GM12878 (cell line): ENCODE measurements around the gene APCDD1. TPM values are rescaled to one million over a fixed set of nuclear protein-coding genes. Genes with fewer than 3 reads are reported as not detected.
A peak's percentile ranks its signal among the peaks of the same experiment; 100 is the strongest.

Experiments
- ATAC-seq: fragments of 200-7000 bp; cut with Tn5 transposase; 3 replicates; pipeline ENCODE4 v1.9.1; 2020; ENCODE audit warnings: mild to moderate bottlenecking, moderate library complexity
- BruUV-seq: library from RNA; stranded (reverse); fragments of 400-500 nt; replicated peaks from 2 replicates; lab custom pipeline; 2021; lab: Mats Ljungman, UMichigan
- CTCF ChIA-PET: fragments of 300-600 bp; sonication (Branson Sonifier 250); formaldehyde crosslinking; extraction: SDS; loops from one replicate; lab custom pipeline; 2021; ENCODE audit warnings: inconsistent platforms; lab: Yijun Ruan, JAX
- POLR2A ChIA-PET: fragments of 350-600 bp; formaldehyde crosslinking; extraction: SDS; loops from one replicate; lab custom pipeline; 2021; ENCODE audit warnings: inconsistent platforms; lab: Charles Lee
- RAD21 ChIA-PET: fragments of 300-600 bp; sonication (Branson Sonifier 250); formaldehyde crosslinking; loops from one replicate; lab custom pipeline; 2023; ENCODE audit warnings: antibody characterized with exemption; ENCODE audit not compliant: unreplicated experiment; lab: Charles Lee
- SMC1A ChIA-PET: fragments of 300-600 bp; sonication (Branson Sonifier 250); formaldehyde crosslinking; loops from one replicate; lab custom pipeline; 2023; ENCODE audit not compliant: unreplicated experiment, uncharacterized antibody; lab: Charles Lee
- DNase-seq: peaks from one replicate; pipeline ENCODE4 v3.0.0-alpha.2; 2011; ENCODE audit warnings: low read depth, low spot score
- FAIRE-seq: peaks from 3 replicates; lab custom pipeline; 2011; peaks lifted over from hg19 to GRCh38; lab: Jason Lieb, UNC
- H2AFZ ChIP-seq: 2 replicates; pipeline ENCODE4 v1.6.0; 2011; ENCODE audit warnings: low read depth, low read length, control low read depth; ENCODE audit not compliant: control insufficient read depth
- H3K27ac ChIP-seq: 2 replicates; pipeline ENCODE4 v1.5.1; 2011; ENCODE audit warnings: control low read depth; ENCODE audit not compliant: control insufficient read depth, insufficient read depth
- H3K27me3 ChIP-seq, 2 experiments: replicated peaks in 1 of 2; 2 replicates each; pipeline versions ENCODE4 v1.6.0 to v1.6.1; 2011; ENCODE audit warnings: low read length in 1 of 2; ENCODE audit not compliant: control insufficient read depth in 2 of 2, insufficient read depth in 2 of 2
- H3K36me3 ChIP-seq, 2 experiments: 2 replicates each; pipeline ENCODE4 v1.5.1; 2011; ENCODE audit warnings: low read length in 1 of 2; ENCODE audit not compliant: control insufficient read depth in 2 of 2, insufficient read depth in 2 of 2
- H3K4me1 ChIP-seq: 2 replicates; pipeline ENCODE4 v1.6.1; 2011; ENCODE audit warnings: mild to moderate bottlenecking, low read length, moderate library complexity, mixed read lengths; ENCODE audit not compliant: control insufficient read depth, insufficient read depth
- H3K4me2 ChIP-seq: 2 replicates; pipeline ENCODE4 v1.6.0; 2011; ENCODE audit warnings: control low read depth; ENCODE audit not compliant: control insufficient read depth, insufficient read depth
- H3K4me3 ChIP-seq: fragments of 200-600 bp; sonication (generic); 2 replicates; pipeline ENCODE4 v1.5.1; 2016
- H3K79me2 ChIP-seq: 2 replicates; pipeline ENCODE4 v1.6.0; 2011; ENCODE audit warnings: low read length; ENCODE audit not compliant: control insufficient read depth, insufficient read depth
- H3K9ac ChIP-seq: 2 replicates; pipeline ENCODE4 v1.8.0; 2011; ENCODE audit warnings: low read length, control low read depth, mixed read lengths; ENCODE audit not compliant: control insufficient read depth, insufficient read depth
- H3K9me3 ChIP-seq: replicated peaks from 3 replicates; pipeline ENCODE4 v1.5.1; 2011; ENCODE audit warnings: mild to moderate bottlenecking, low read length; ENCODE audit not compliant: control insufficient read depth, insufficient read depth
- H4K20me1 ChIP-seq: 2 replicates; pipeline ENCODE4 v1.6.0; 2011; ENCODE audit not compliant: control insufficient read depth, insufficient read depth
- BMI1 ChIP-seq: fragments of 450-650 bp; IDR thresholded peaks from 2 replicates; pipeline ENCODE4 v1.6.1; 2016; ENCODE audit warnings: mild to moderate bottlenecking, moderate library complexity, borderline replicate concordance
- CHD2 ChIP-seq: IDR thresholded peaks from 2 replicates; pipeline ENCODE4 v1.6.1; 2011; ENCODE audit warnings: low read depth, low read length, improper control_type of control experiment, borderline replicate concordance
- CREB1 ChIP-seq: IDR thresholded peaks from 2 replicates; pipeline ENCODE4 v1.6.1; 2012; ENCODE audit warnings: low read depth, mild to moderate bottlenecking, inconsistent platforms
- CTCF ChIP-seq, 3 experiments: IDR thresholded peaks in 2 of 3; conservative IDR thresholded peaks in 1 of 3; 2 replicates each; pipeline ENCODE4 v1.5.1; 2011; ENCODE audit warnings: low read depth in 3 of 3, low read length in 3 of 3, mild to moderate bottlenecking in 3 of 3, control low read depth in 2 of 3, moderate library complexity in 2 of 3, inconsistent platforms in 1 of 3, mixed read lengths in 1 of 3; ENCODE audit not compliant: control insufficient read depth in 2 of 3, insufficient read depth in 1 of 3; ENCODE audit errors: extremely low read depth in 1 of 3
- E4F1 ChIP-seq: fragments of 450-650 bp; IDR thresholded peaks from 2 replicates; pipeline ENCODE4 v1.6.1; 2018; ENCODE audit warnings: borderline replicate concordance, mild to moderate bottlenecking; ENCODE audit not compliant: partially characterized antibody
- EP300 ChIP-seq, 2 experiments: fragments of 150-350 bp in 1 of 2; IDR thresholded peaks; 2 replicates each; pipeline ENCODE4 v1.6.1; 2011 to 2012; ENCODE audit warnings: low read depth in 2 of 2, low read length in 2 of 2, borderline replicate concordance in 1 of 2, improper control_type of control experiment in 1 of 2, inconsistent platforms in 1 of 2; ENCODE audit not compliant: control insufficient read depth in 1 of 2
- FOXM1 ChIP-seq: IDR thresholded peaks from 2 replicates; pipeline ENCODE4 v1.6.1; 2012; ENCODE audit warnings: low read depth, mild to moderate bottlenecking, inconsistent platforms, low read length, moderate library complexity
- IKZF1 ChIP-seq: fragments of 450-650 bp; conservative IDR thresholded peaks from 2 replicates; pipeline ENCODE4 v1.6.1; 2017; ENCODE audit warnings: antibody characterized with exemption, mild to moderate bottlenecking
- MXI1 ChIP-seq: fragments of 150-350 bp; IDR thresholded peaks from 2 replicates; pipeline ENCODE4 v1.6.1; 2011; ENCODE audit warnings: low read depth, mild to moderate bottlenecking, inconsistent platforms, low read length, improper control_type of control experiment
- POLR2A ChIP-seq: IDR thresholded peaks from 2 replicates; pipeline ENCODE4 v1.6.1; 2011; ENCODE audit warnings: low read depth, mild to moderate bottlenecking, low read length
- RAD21 ChIP-seq: IDR thresholded peaks from 2 replicates; pipeline ENCODE4 v1.6.1; 2011; ENCODE audit warnings: mild to moderate bottlenecking, low read depth, low read length, moderate library complexity; ENCODE audit not compliant: insufficient read depth
- RBBP5 ChIP-seq: fragments of 200-600 bp; sonication (generic); conservative IDR thresholded peaks from 2 replicates; pipeline ENCODE4 v1.6.1; 2016
- RCOR1 ChIP-seq: conservative IDR thresholded peaks from 2 replicates; pipeline ENCODE4 v1.6.1; 2012; ENCODE audit warnings: low read depth, low read length, improper control_type of control experiment
- SPI1 ChIP-seq: IDR thresholded peaks from 2 replicates; pipeline ENCODE4 v1.6.1; 2011; ENCODE audit warnings: low read depth, mild to moderate bottlenecking, low read length, moderate library complexity, borderline replicate concordance; ENCODE audit not compliant: insufficient read depth
- SUPT20H ChIP-seq: IDR thresholded peaks from 2 replicates; pipeline ENCODE4 v1.6.1; 2011; ENCODE audit warnings: low read depth, mild to moderate bottlenecking, low read length, moderate library complexity, borderline replicate concordance; ENCODE audit not compliant: control insufficient read depth
- TARDBP ChIP-seq: IDR thresholded peaks from 2 replicates; pipeline ENCODE4 v1.6.1; 2016; ENCODE audit warnings: borderline replicate concordance
- WGBS: methylation state at CpG from one replicate; pipeline ENCODE4 v1.1.6; 2016; ENCODE audit warnings: low lambda C conversion rate; ENCODE audit not compliant: insufficient replicate concordance, insufficient coverage; ENCODE audit errors: missing lambda C conversion rate; 5-methylcytosine and 5-hydroxymethylcytosine counted together
- in situ Hi-C: fragments of 300-500 bp; cut with MboI; formaldehyde crosslinking; loops from 9 replicates; pipeline ENCODE4 v1.14.3; 2018; ENCODE audit warnings: mixed read lengths
- intact Hi-C: fragments of 100-400 bp; cut with micrococcal nuclease; formaldehyde crosslinking; loops from one replicate; pipeline ENCODE4 v1.14.2; 2022; ENCODE audit not compliant: unreplicated experiment
- polyA plus RNA-seq, 11 experiments: library from polyadenylated mRNA; depleted of rRNA in 4 of 11; unstranded in 6 of 11; stranded (reverse) in 5 of 11; fragments of >200 nt; fragmentation: Nextera tagmentation in 4 of 11; fragmentation: Illumina TruSeq in 1 of 11; extraction: Ambion mirVana in 4 of 11; extraction: Trizol in 1 of 11; gene quantifications; 1 replicate in 1 of 11; 2 replicates in 10 of 11; pipeline versions ENCODE4 v1.2.1 to v1.2.3, GENCODE V29; 2011 to 2016; ENCODE audit warnings: inconsistent platforms in 2 of 11, missing spikeins in 2 of 11, low read depth in 1 of 11
- total RNA-seq, 4 experiments: library from RNA; depleted of rRNA in 3 of 4; stranded (reverse); fragments of >200 nt in 3 of 4; fragmentation: Illumina TruSeq in 1 of 4; extraction: Trizol in 1 of 4; gene quantifications; 2 replicates each; pipeline versions ENCODE4 v1.2.1 to v1.2.3, GENCODE V29; 2013 to 2021

The APCDD1 gene
- total and polyA plus RNA-seq, 10 of the 15 experiments (the other 5 are each of a cell fraction or from before 2014, with no cell fraction given): not detected

- peak; percentile 9 to 39 (median 16); a peak in 2 of 6 replicates for TF ChIP-seq CTCF (IDR thresholded peaks at IDR 0.05 in 2 of 3, conservative IDR thresholded peaks at IDR 0.05 in 1 of 3; ENCODE audit: control insufficient read depth in 2 of 3, extremely low read depth in 1 of 3, insufficient read depth in 1 of 3, low read depth in 3 of 3, low read length in 3 of 3)
- TF ChIP-seq CREB1: no peak
- TF ChIP-seq RAD21: peak; percentile 49
- TF ChIP-seq, all 136 proteins: peak for 2
These were observed 64.3 kb downstream of the APCDD1 start (continued) for GRCh38 chr18:10518595-10519255.

DNA sequence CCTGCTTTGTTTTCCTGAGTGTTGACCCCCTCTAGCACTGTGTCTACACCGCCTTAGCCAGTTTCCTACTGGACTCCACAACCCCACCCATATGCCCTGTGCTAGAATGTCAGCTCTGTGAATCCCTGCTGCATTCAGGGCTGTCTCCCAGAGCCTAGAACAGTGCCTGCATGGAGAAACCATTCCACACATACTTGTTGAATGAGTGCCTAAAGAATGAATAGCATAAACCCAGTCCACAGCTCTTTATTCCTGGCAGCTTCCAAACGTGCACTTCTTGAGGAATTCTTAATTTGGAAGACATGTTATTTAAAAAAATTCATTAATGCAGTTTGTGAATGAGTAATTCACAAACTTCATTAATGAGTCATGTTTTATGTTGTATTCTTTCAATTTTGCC is 64.9 kb downstream of the APCDD1 start:
- WGBS: 0% methylated on average over 2 of the region's 2 CpGs
- no TSS peak for BruUV-seq
- TF ChIP-seq EP300 (IDR thresholded peaks at IDR 0.05; ENCODE audit: borderline replicate concordance in 1 of 2, control insufficient read depth in 1 of 2, low read depth in 2 of 2, low read length in 2 of 2) (no peak), SUPT20H (no peak), POLR2A (no peak), E4F1 (no peak), SPI1 (no peak), MXI1 (no peak), IKZF1 (no peak), BMI1 (no peak), CHD2 (no peak), RCOR1 (no peak), TARDBP (no peak), FOXM1 (no peak), RBBP5 (no peak)
- no peaks in the 10 kb centered on the region for H3K36me3 ChIP-seq
- no peak overlapping the region for H3K9ac ChIP-seq
- in situ Hi-C loops: loop anchor here (5.0 kb wide), 1 partner anchor 52 kb away; no protein-coding TSS in a partner anchor
- no peaks in the 10 kb centered on the region for H3K79me2 ChIP-seq
- POLR2A ChIA-PET: no interaction called here
- no peak overlapping the region for H3K27ac ChIP-seq
- CTCF ChIA-PET: interaction anchor here (1.0 to 5.0 kb wide), 18 partner anchors 10 to 846 kb away, joined by 3 to 109 read pairs (median 4); no protein-coding TSS in a partner anchor
- no peak overlapping the region for H2AFZ ChIP-seq
- no peak overlapping the region for H3K4me3 ChIP-seq
- ATAC-seq (no peak), FAIRE-seq (no peak), DNase-seq (no peak)
- H3K9me3 ChIP-seq: no peaks in the 10 kb centered on the region
- RAD21 ChIA-PET: interaction anchor here (1.1 to 5.0 kb wide), 6 partner anchors 22 to 635 kb away, joined by 3 to 53 read pairs (median 8); no protein-coding TSS in a partner anchor
- intact Hi-C loops: no loop called here
- no peak overlapping the region for H3K4me2 ChIP-seq
- peaks cover 3 to 4% of the 10 kb centered on the region in 2 experiments; a peak in 1 of 4 replicates for H3K27me3 ChIP-seq
- SMC1A ChIA-PET: interaction anchor here (0.8 to 4.9 kb wide), 11 partner anchors 21 to 635 kb away, joined by 3 to 76 read pairs (median 4); no protein-coding TSS in a partner anchor
- no peaks in the 10 kb centered on the region for H3K4me1 ChIP-seq
- H4K20me1 ChIP-seq: no peaks in the 10 kb centered on the region
